Dedifferentiated amniotic fluid mesenchymal stem cell (primary cell): Measurements from ENCODE around the gene NCAPH2.
"Not testable (repeated sequence)": the region's sequence is repeated elsewhere in the genome, so short reads cannot be mapped to it uniquely, and the experiment has no call there.

Experiments
- DNase-seq: peaks from one replicate; pipeline ENCODE4 v3.0.0-alpha.2; 2016; ENCODE audit errors: extremely low spot score

NCAPH2 gene

DNA sequence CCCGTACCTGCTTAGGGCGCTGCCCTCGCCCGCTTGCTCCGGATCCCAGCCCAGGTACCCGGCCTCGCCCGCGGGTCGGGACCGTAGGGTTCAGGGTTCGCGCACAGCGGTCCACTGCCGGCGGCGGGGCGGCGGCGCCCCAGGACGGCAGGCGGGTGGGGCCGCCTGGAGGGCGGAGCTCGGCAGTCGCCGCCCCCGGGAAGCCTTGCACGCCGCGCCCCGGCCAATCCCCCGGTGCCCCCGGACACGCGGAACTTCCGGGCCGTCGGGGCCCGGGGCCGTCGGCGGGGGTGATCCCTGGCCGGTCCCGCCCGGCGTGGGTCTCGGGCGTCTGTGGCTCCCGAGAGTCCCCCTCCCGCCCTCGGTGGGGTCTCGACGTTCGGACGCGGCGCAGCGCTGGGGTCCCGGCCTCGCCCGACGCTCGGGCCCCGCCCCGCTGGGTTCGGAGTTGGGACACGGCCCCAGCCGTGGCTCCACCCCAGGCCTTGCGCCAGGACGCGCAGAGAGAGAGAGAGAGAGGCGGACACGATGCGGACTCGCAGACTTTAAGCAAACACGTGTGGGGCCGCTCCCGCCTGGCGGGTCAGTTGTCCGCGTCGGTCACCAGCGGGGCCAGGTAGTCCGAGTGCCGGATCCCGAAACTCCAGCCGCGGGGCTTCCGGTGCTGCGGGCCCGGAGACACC is 22.0 kb downstream of the NCAPH2 start, which contains the start of gene TYMP:
TSS of gene TYMP (minus strand) at position 116 of the 683 bp plus-strand sequence. CDS start 303 bp downstream, outside the sequence.
- DNase-seq: no peak

GRCh38 chr22:50530580-50530876 is 22.5 kb downstream of the NCAPH2 start:
- no peak for DNase-seq

GRCh38 chr22:50530877-50531545 is 23.0 kb downstream of the NCAPH2 start:
- DNase-seq: no peak

- DNase-seq: no peak
These were observed 23.5 kb downstream of the NCAPH2 start for GRCh38 chr22:50531546-50531961.

DNA sequence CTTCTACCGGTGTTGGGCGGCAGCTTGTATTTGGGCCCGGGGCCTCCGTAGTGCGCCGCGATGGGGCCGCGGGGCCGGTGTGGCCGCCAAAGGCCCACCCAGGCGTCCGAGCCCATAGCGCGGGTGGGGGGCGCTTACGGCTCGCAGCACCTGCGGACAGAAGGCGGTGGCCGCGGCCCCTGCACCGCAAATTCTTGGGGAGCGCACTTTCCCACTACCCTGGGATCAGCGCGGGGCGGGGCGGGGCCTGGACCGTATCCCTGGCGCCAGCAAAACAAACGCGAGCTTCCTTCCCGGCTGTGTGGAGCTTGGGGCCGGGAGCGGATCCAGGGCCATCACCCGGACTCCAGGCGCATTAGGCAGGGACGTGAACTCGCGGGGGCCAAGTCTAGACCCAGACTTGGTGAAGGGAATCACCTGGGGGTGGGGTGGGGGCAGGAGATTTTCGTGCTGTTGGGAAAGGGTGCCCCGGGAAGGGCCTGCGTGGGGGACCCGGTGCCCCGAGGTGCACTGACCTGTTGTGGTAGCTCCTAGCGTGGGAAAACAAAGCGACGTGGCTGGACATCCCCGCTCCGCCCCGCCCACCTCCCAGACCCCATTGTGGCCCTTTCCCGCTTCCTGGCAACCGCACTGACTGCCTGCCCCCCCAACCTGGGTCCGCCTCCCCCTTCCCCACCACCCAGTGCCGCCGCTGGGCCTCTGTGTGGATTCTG is 24.1 kb downstream of the NCAPH2 start:
- no peak for DNase-seq

GRCh38 chr22:50532824-50533796 is 25.1 kb downstream of the NCAPH2 start:
- no peak for DNase-seq

DNA sequence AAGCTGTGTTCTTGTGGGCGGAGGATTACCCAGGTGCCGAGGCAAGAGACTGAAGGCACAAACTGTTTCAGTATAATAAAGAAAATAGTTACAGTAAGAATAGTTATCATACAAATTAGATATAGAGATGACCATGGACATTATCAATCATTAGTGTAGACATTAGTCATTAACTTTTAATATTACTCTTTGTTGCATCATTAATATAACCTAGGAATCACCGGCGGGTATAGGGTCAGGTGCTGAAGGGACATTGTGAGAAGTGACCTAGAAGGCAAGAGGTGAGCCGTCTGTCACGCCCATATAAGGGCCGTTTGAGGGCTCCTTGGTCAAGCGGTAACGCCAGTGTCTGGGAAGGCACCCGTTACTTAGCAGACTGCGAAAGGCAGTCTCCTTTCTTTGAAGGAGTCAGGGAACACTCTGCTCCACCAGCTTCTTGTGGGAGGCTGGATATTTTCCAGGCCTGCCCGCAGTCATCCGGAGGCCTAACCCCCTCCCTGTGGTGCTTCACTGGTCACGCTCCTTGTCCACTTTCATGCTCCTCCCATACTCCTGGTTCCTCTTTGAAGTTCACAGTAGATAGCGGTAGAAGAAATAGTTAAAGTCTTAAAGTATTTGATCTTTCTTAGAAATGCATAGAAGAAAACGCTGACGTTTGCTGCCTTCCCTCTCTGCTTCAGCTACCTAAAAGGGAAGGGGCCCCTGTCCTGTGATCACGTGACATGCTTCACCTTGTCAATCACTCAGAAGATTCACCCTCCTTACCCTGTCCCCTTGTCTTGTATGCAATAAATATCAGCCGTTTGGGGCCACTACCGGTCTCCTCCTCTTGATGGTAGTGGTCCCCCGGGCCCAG is 26.1 kb downstream of the NCAPH2 start:
- DNase-seq: not testable (repeated sequence)

DNA sequence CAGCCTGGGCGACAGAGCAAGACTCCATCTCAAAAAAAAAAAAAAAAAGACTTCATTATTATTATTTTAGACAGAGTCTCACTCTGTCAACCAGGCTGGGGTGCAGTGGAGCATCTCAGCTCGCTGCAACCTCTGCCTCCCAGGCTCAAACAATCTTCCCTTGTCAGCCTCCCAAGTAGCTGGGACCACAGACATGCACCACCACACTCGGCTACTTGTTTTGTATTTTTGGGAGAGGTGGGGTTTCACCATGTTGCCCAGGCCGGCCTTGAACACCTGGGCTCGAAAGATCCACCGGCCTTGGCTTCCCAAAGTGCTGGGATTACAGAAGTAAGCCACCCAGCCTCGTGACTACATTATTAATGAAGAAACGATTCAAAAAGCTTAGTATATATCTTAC is 27.1 kb downstream of the NCAPH2 start:
- DNase-seq: no peak

- DNase-seq: no peak
These were observed 28.2 kb downstream of the NCAPH2 start for GRCh38 chr22:50536226-50536625.

DNA sequence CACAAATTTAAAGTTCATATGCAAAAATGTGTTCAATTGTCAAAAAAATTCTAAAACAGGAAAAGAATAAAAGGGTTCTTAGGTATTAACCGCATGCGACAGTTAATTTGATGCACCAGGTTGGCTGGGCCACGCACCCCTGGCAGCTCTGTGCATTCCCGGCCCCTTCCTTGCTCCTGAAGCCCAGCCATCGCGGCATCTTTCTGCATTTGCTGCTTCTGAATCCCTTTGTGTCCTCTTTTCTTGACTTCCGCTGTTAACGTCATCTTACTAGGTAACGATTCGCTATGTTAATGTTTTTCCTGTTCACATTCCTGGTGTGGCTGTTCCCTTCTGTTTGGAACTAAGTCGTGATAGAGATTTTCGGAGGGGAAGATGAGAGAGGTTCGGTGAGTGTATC is 29.7 kb downstream of the NCAPH2 start:
- DNase-seq: no peak

GRCh38 chr22:50540381-50540780 is 32.4 kb downstream of the NCAPH2 start:
- DNase-seq: no peak

DNA sequence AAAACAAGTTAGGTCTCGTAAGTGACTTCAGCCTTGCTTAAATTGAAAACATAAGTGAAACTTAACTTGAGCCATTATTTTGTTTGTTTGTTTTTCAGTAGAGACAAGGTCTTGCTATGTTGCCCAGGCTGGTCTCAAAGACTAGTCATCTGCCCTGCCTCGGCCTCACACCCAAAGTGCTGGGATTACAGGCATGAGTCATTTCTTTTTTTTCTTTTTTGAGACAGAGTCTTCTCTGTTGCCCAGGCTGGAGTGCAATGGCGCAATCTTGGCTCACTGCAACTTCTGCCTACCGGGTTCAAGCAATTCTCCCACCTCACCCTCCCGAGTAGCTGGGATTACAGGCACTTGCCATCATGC is 33.6 kb downstream of the NCAPH2 start:
- DNase-seq: peak; percentile 90

DNA sequence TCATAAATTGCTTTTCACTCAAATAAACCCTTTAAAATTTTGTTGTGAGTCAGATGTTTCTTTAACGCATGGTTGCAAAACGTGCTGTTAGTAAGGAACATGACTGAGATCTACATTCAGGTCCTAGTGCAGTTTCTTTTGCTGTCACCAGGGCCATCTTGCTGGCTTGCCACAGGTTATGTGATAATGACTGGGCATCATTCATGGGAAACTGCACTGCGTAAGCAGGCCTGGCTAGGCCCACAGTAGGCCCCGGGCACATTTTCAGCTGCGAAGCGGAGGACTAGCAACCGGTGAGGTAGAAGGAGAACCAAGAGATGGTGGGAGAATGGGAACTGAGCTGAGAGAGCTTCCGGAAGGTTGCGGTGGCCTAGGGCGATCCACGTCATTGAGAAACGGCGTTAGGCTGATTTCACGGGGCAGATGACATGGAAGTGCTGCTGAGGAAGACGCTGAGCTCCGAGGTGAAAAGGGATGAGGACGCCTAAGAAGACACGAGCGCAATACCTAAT is 34.4 kb downstream of the NCAPH2 start:
- no peak for DNase-seq

- DNase-seq: no peak
These were observed 36.2 kb downstream of the NCAPH2 start for GRCh38 chr22:50544078-50544745.

DNA sequence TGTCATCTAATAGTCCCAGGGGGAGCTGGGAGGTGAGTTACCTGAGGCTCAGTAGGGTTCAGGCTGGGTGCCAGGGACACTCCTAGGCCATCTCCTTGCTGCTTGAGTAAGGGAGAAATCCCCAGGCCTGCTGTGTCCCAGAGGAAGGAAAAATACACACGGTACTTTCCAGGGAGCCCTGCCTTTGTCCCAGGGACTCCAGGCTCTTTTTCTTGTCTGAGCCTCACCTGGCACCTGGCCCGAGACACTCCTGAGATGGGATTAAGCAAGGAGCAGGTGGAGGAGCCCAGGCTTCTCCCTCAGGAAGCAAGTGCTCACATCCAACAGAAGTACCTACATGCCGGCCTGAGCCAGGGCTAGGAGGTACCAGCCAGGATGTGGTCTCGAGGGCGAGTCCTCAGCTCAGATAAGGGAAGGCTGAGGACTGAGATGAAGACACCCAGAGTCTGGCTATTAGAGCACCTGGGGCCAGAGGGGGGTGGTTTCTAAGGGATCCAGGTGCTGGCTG is 36.8 kb downstream of the NCAPH2 start:
- DNase-seq: no peak

GRCh38 chr22:50545522-50546325 is 37.7 kb downstream of the NCAPH2 start, which contains the start of gene KLHDC7B:
Gene KLHDC7B, plus strand, starts transcription at chr22:50545899. Its CDS starts 345 bp downstream, at chr22:50546244.
- DNase-seq: peak; percentile 89

- no peak for DNase-seq
These were observed 38.6 kb downstream of the NCAPH2 start for GRCh38 chr22:50546326-50547262.
